AG04449 (cell line): ENCODE data around the gene MYADML2.

Source experiments
- CTCF ChIA-PET: fragments of 350-600 bp; formaldehyde crosslinking; extraction: SDS; loops from one replicate; lab custom pipeline; 2021; ENCODE audit warnings: antibody characterized with exemption; lab: Yijun Ruan, JAX
- POLR2A ChIA-PET: fragments of 400-600, 350-600 bp; formaldehyde crosslinking; extraction: SDS; loops from one replicate; lab custom pipeline; 2020; ENCODE audit warnings: antibody characterized with exemption, inconsistent platforms; lab: Yijun Ruan, JAX
- DNase-seq: peaks from one replicate; pipeline ENCODE4 v3.0.0-alpha.2; 2010; ENCODE audit warnings: low read depth, low spot score
- H3K4me3 ChIP-seq: 2 replicates; pipeline ENCODE4 v1.5.1; 2011; ENCODE audit warnings: low read depth, mild to moderate bottlenecking, control low read depth, low read length
- CTCF ChIP-seq: IDR thresholded peaks from one replicate; pipeline ENCODE4 v1.5.1; 2011; ENCODE audit warnings: mild to moderate bottlenecking, moderate library complexity, low read length, control low read depth, inconsistent platforms; ENCODE audit not compliant: insufficient read depth; ENCODE audit errors: missing control alignments

The MYADML2 gene

GRCh38 chr17:81947189-81947588, at the start of gene MYADML2:
MYADML2 (minus strand) TSS chr17:81947233; CDS start chr17:81941741, 5,492 bp downstream.
- ChIA-PET CTCF (interaction anchor here (2.2 kb wide), 1 partner anchor 13 kb away, joined by 13 read pairs; the partner anchor contains the start of gene NOTUM), POLR2A (no interaction called here)
- DNase-seq, result no peak
- no peak within 1 kb of the TSS for H3K4me3 ChIP-seq
- no peak for TF ChIP-seq CTCF

GRCh38 chr17:81996232-81996756, 49.3 kb upstream of the MYADML2 start:
- CTCF ChIA-PET, result interaction anchor here (1.5 kb wide), 1 partner anchor 26 kb away, joined by 5 read pairs; the partner anchor contains the start of gene CENPX
- POLR2A ChIA-PET, result no interaction called here
- no peak for DNase-seq
- no peak overlapping the region for H3K4me3 ChIP-seq
- no peak for TF ChIP-seq CTCF

GRCh38 chr17:81995463-81996231, 48.6 kb upstream of the MYADML2 start:
- no peak for TF ChIP-seq CTCF
- ChIA-PET CTCF (interaction anchor here (1.5 kb wide), 1 partner anchor 26 kb away, joined by 5 read pairs; the partner anchor contains the start of gene CENPX), POLR2A (no interaction called here)
- no peak overlapping the region for H3K4me3 ChIP-seq
- no peak for DNase-seq

- no peak for TF ChIP-seq CTCF
Observed at GRCh38 chr17:81994593-81995462, 47.8 kb upstream of the MYADML2 start.

GRCh38 chr17:81993729-81994592, 46.9 kb upstream of the MYADML2 start:
- CTCF ChIA-PET, result interaction anchor here (0.8 to 3.1 kb wide), 3 partner anchors 13 to 34 kb away, joined by 3 to 13 read pairs (median 3); no protein-coding TSS in a partner anchor
- no peak for TF ChIP-seq CTCF
- POLR2A ChIA-PET, result no interaction called here
- no peak for DNase-seq
- H3K4me3 ChIP-seq, result no peak overlapping the region

More at GRCh38 chr17:81994593-81995462, 47.8 kb upstream of the MYADML2 start:
- POLR2A ChIA-PET, result no interaction called here
- DNase-seq, result no peak
- CTCF ChIA-PET, result interaction anchor here (0.8 to 1.1 kb wide), 2 partner anchors 14 to 35 kb away, joined by 3 read pairs; no protein-coding TSS in a partner anchor
- no peak overlapping the region for H3K4me3 ChIP-seq
